ENCODE results near the gene GOLGA2. TPM values are rescaled to one million over a fixed set of nuclear protein-coding genes. Genes with fewer than 3 reads are reported as not detected.

Gene GOLGA2
- total and polyA plus RNA-seq, 2 of the 13 experiments (the other 11 are each of a cell fraction or from before 2014, with no cell fraction given) = 45.3 to 45.8 TPM

GRCh38 chr9:128245421-128246151 is 30.2 kb downstream of the GOLGA2 start (continued):
- TF ChIP-seq SALL1 (CRISPR knock-in tag; IDR thresholded peaks at IDR 0.05) = peak; percentile 64
- peak; percentile 17 for TF ChIP-seq HNRNPLL (IDR thresholded peaks at IDR 0.05; ENCODE audit: low read depth, low read length, poor library complexity, severe bottlenecking)
- TF ChIP-seq ZNF572 (CRISPR knock-in tag; IDR thresholded peaks at IDR 0.05) = no peak
- TF ChIP-seq ZNF747 (CRISPR knock-in tag; IDR thresholded peaks at IDR 0.05; ENCODE audit: borderline replicate concordance) = 0 out of 2 replicates have a peak, but pooled peaks have one; percentile 40
- no peak for TF ChIP-seq KMT2A (CRISPR knock-in tag; IDR thresholded peaks at IDR 0.05)
- TF ChIP-seq ZNF414 (CRISPR knock-in tag; IDR thresholded peaks at IDR 0.05) = no peak
- TF ChIP-seq GABPA (IDR thresholded peaks at IDR 0.05; ENCODE audit: low read depth, low read length) = no peak
- TF ChIP-seq GABPA (CRISPR knock-in tag; IDR thresholded peaks at IDR 0.05; ENCODE audit: low read depth) = peak; percentile 64
- TF ChIP-seq ZNF841 (CRISPR knock-in tag; IDR thresholded peaks at IDR 0.05; ENCODE audit: borderline replicate concordance) = no peak
- TF ChIP-seq TFDP2 (CRISPR knock-in tag; IDR thresholded peaks at IDR 0.05) = no peak
- 0 out of 2 replicates have a peak, but pooled peaks have one; percentile 14 for TF ChIP-seq DRAP1 (CRISPR knock-in tag; IDR thresholded peaks at IDR 0.05)
- TF ChIP-seq CEBPB (IDR thresholded peaks at IDR 0.05; ENCODE audit: borderline replicate concordance, low read depth, low read length) = peak; percentile 75
- 0 out of 2 replicates have a peak, but pooled peaks have one; percentile 17 for TF ChIP-seq TARDBP (CRISPR knock-in tag; IDR thresholded peaks at IDR 0.05)
- TF ChIP-seq ELK4 (CRISPR knock-in tag; IDR thresholded peaks at IDR 0.05; ENCODE audit: borderline replicate concordance) = no peak
- no peak for TF ChIP-seq MLLT10 (CRISPR knock-in tag; IDR thresholded peaks at IDR 0.05)
- peak; percentile 47 for TF ChIP-seq UBTF (CRISPR knock-in tag; IDR thresholded peaks at IDR 0.05)
- no peak for TF ChIP-seq GATA4 (IDR thresholded peaks at IDR 0.05; ENCODE audit: borderline replicate concordance, low read depth)
- 0 out of 2 replicates have a peak, but pooled peaks have one; percentile 22 for TF ChIP-seq ZNF772 (CRISPR knock-in tag; IDR thresholded peaks at IDR 0.05)
- peak; percentile 70; the same call in 1 of the 2 replicates for TF ChIP-seq ZNF225 (CRISPR knock-in tag; IDR thresholded peaks at IDR 0.05)
- peak; percentile 32; the same call in 1 of the 2 replicates for TF ChIP-seq ZNF274 (CRISPR knock-in tag; IDR thresholded peaks at IDR 0.05)
- 0 out of 2 replicates have a peak, but pooled peaks have one; percentile 63 for TF ChIP-seq ZNF784 (CRISPR knock-in tag; IDR thresholded peaks at IDR 0.05; ENCODE audit: borderline replicate concordance)
- TF ChIP-seq ZNF550 (CRISPR knock-in tag; IDR thresholded peaks at IDR 0.05; ENCODE audit: borderline replicate concordance) = 0 out of 2 replicates have a peak, but pooled peaks have one; percentile 61
- no peak for TF ChIP-seq ATF7 (IDR thresholded peaks at IDR 0.05)
- 0 out of 2 replicates have a peak, but pooled peaks have one; percentile 37 for TF ChIP-seq ATF7 (CRISPR knock-in tag; IDR thresholded peaks at IDR 0.05)

Measured in HepG2 (cell line).